ENCODE data around the gene RETN.

RETN gene

DNA sequence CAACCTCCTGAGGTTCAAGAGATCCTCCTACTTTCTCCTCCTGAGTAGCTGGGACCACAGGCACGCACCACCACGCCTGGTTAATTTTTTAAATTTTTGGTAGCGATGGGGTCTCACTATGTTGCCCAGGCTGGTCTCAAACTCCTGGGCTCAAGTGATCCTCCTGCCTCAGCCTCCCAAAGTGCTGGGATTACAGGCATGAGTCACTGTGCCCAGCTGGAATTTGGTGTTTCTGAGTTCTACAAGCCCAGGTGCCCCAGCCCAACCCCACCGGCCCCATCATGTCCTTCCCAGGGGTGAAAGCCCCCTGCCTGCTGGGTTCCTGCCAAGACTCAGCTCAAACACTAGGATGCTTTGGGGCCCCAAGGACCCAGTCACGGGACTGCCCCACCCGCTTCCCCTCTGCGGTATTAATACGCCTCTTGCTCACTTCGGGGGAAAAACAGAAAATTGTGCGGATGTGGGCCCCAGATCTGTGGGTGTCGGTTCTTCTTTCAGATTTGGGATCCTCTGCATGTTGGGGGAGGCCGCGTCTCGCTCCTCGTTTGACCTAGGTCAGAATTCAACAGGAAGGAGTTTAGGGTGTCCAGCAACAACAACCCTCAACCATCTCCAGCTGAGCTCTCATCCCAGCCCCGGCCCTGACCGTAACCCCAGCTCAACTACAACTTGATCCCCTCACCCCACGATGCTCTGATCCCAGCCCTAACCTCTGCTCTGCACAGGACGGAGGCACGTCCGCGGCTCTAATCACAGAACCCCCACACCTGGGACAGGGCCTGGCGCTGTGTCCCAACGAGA, 36.7 kb downstream of the RETN start:
- DNase-seq (ENCODE audit: low read depth in 2 of 2): peak; percentile 38 to 62

GRCh38 chr19:7706188-7706954, 37.5 kb downstream of the RETN start:
- no peak for DNase-seq (ENCODE audit: low read depth in 2 of 2)

DNA sequence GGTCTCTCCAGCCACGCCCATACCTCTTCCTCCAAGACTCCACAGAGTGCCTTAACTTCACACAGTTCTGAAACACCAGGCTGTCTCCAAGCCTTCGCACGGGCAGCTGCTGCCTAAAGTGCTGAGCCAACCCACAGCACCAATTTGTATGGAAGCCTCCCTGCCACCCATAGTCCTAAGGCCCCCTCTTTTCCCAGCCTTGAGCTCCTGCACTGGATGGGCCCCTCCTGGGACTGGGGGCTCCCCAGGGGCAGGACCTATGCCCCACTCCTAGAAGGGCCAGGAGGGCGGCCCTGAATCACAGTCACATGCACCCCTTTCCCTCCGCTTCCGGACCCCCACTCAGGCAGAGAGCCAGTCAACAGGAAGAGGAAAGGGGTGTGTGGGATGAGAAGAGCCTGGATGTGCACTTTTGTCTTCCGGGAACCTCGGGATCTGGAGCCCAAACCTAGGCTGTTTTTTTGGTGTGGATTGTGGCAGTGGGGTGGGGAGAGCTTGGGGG, 38.2 kb downstream of the RETN start:
- DNase-seq (ENCODE audit: low read depth in 2 of 2): no peak

GRCh38 chr19:7709932-7710460, 41.1 kb downstream of the RETN start:
- DNase-seq (ENCODE audit: low read depth in 2 of 2): no peak

GRCh38 chr19:7710616-7711015, 41.8 kb downstream of the RETN start:
- DNase-seq (ENCODE audit: low read depth in 2 of 2): no peak

GRCh38 chr19:7715671-7716070, 46.8 kb downstream of the RETN start:
- no peak for DNase-seq (ENCODE audit: low read depth in 2 of 2)

DNA sequence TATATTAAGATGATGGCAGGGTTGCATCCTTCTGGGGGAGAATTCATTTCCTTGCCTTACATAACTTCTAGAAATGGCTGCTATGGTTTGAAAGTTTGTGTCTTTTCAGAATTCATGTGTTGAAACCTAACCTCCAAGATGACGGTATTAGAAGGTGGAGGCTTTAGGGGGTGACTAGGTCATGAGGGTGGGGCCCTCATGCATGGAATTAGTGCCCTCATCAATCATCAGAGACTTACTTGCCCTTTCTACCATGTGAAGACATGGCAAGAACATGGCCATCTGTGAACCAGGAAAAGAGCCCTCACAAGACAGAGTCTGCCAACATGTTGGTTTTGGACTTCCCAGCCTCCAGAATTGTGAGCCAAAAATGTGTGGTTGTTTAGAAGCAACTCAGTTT, 47.9 kb downstream of the RETN start:
- no peak for DNase-seq (ENCODE audit: low read depth in 2 of 2)

- DNase-seq (ENCODE audit: low read depth in 2 of 2): no peak
These were observed 49.8 kb downstream of the RETN start for GRCh38 chr19:7718668-7719067.

Measured in stimulated activated CD8-positive, alpha-beta memory T cell treated with anti-CD3 and anti-CD28 coated beads, Interleukin-15, amount 100 ng/mL, for 4 hours (primary cell).